Natural killer cell (primary cell): ENCODE measurements around the gene SH3PXD2B. TPM values are rescaled to one million over a fixed set of nuclear protein-coding genes. Genes with fewer than 3 reads are reported as not detected.

ENCODE experiments used
- ATAC-seq, 3 donors: fragments of 150-1000 bp in 2 of 3; fragments of 200-7000 bp in 1 of 3; cut with Tn5 transposase; 1 replicate in 1 of 3; 2 replicates in 2 of 3; pipeline ENCODE4 v1.10.0; 2021; ENCODE audit warnings: mild to moderate bottlenecking in 2 of 3, moderate library complexity in 2 of 3
- DNase-seq, 2 donors: peaks; one replicate each; pipeline versions ENCODE4 v3.0.0 to v3.0.0-alpha.2; 2013 to 2021; ENCODE audit warnings: mixed read lengths in 1 of 2
- H3K27ac ChIP-seq: one replicate; pipeline ENCODE4 v1.5.1; 2013; ENCODE audit warnings: mild to moderate bottlenecking, low read length
- H3K27me3 ChIP-seq: one replicate; pipeline ENCODE4 v1.6.1; 2013; ENCODE audit warnings: low read length; ENCODE audit not compliant: control insufficient read depth, insufficient read depth
- H3K36me3 ChIP-seq: one replicate; pipeline ENCODE4 v1.6.1; 2013; ENCODE audit warnings: low read length; ENCODE audit not compliant: control insufficient read depth, insufficient read depth
- H3K4me1 ChIP-seq: one replicate; pipeline ENCODE4 v1.6.1; 2013; ENCODE audit warnings: low read length; ENCODE audit not compliant: control insufficient read depth, insufficient read depth
- H3K4me3 ChIP-seq: one replicate; pipeline ENCODE4 v1.5.1; 2013; ENCODE audit warnings: low read length
- H3K9me3 ChIP-seq: one replicate; pipeline ENCODE4 v1.6.1; 2013; ENCODE audit warnings: low read length; ENCODE audit not compliant: control insufficient read depth, insufficient read depth
- H3K27ac Mint-ChIP-seq, 2 donors: one replicate each; pipeline ENCODE4 v1.8.0; 2022; ENCODE audit warnings: mild to moderate bottlenecking in 2 of 2, mixed read lengths in 2 of 2, moderate library complexity in 1 of 2
- H3K27me3 Mint-ChIP-seq, 2 donors: one replicate each; pipeline ENCODE4 v1.8.0; 2022; ENCODE audit warnings: low read depth in 2 of 2, mixed read lengths in 2 of 2
- H3K36me3 Mint-ChIP-seq: one replicate; pipeline ENCODE4 v1.8.0; 2022; ENCODE audit warnings: mixed read lengths
- H3K4me1 Mint-ChIP-seq, 2 donors: one replicate each; pipeline ENCODE4 v1.8.0; 2022; ENCODE audit warnings: mixed read lengths in 2 of 2
- H3K4me3 Mint-ChIP-seq: one replicate; pipeline ENCODE4 v1.8.0; 2022; ENCODE audit warnings: mild to moderate bottlenecking, moderate library complexity, mixed read lengths
- H3K9me3 Mint-ChIP-seq, 2 donors: one replicate each; pipeline ENCODE4 v1.8.0; 2022; ENCODE audit warnings: mixed read lengths in 2 of 2
- CTCF ChIP-seq: fragments of 200-600 bp; IDR thresholded peaks from one replicate; pipeline ENCODE4 v1.8.0; 2022; ENCODE audit warnings: antibody characterized with exemption
- WGBS: methylation state at CpG from one replicate; pipeline ENCODE4 v1.1.7; 2013; ENCODE audit warnings: missing lambda C conversion rate; ENCODE audit not compliant: insufficient coverage; 5-methylcytosine and 5-hydroxymethylcytosine counted together
- intact Hi-C: fragments of 100-400 bp; cut with micrococcal nuclease; formaldehyde crosslinking; loops from one replicate; pipeline ENCODE4 v1.14.2; 2022
- total RNA-seq, 4 donors: library from RNA; stranded (reverse); fragments of 120-200 nt in 1 of 4; gene quantifications; one replicate each; pipeline versions ENCODE4 v1.2.3 to v1.2.4, GENCODE V29; 2013 to 2022

The SH3PXD2B gene
- total RNA-seq, 3 donors from 2014 or later (not counting 1 experiment from before 2014, with no cell fraction given) = 0.25 to 0.35 TPM; not detected in 1

- Histone ChIP-seq H3K27me3 (no peaks in the 10 kb centered on the region), H3K4me3 (no peak overlapping the region), H3K27ac (no peak overlapping the region), H3K4me1 (peaks cover 15% of the 10 kb centered on the region), H3K9me3 (no peaks in the 10 kb centered on the region), H3K36me3 (no peaks in the 10 kb centered on the region)
- 82% methylated on average over 3 of the region's 4 CpGs for WGBS
- Mint-ChIP-seq H3K4me1 (no peaks in the 10 kb centered on the region), H3K4me3 (no peak overlapping the region), H3K27ac (no peak overlapping the region), H3K36me3 (no peaks in the 10 kb centered on the region), H3K9me3 (no peaks in the 10 kb centered on the region), H3K27me3 (no peaks in the 10 kb centered on the region)
- intact Hi-C loops = no loop called here
- no peak for ATAC-seq
- no peak for DNase-seq
- TF ChIP-seq CTCF = no peak
Observed at GRCh38 chr5:172413601-172414171, 40.6 kb downstream of the SH3PXD2B start.

- DNase-seq = peak in 1 of 2 donors; percentile 5
- WGBS = 67% methylated on average over 12 of the region's 13 CpGs
- no peak overlapping the region for H3K4me3 Mint-ChIP-seq
- H3K9me3 ChIP-seq = no peaks in the 10 kb centered on the region
- peaks cover 15% of the 10 kb centered on the region for H3K4me1 ChIP-seq
- H3K4me1 Mint-ChIP-seq = no peaks in the 10 kb centered on the region
- H3K4me3 ChIP-seq = no peak overlapping the region
- no peak overlapping the region for H3K27ac Mint-ChIP-seq
- TF ChIP-seq CTCF = no peak
- intact Hi-C loops = no loop called here
- no peak for ATAC-seq
- no peaks in the 10 kb centered on the region for H3K36me3 ChIP-seq
- no peaks in the 10 kb centered on the region for H3K36me3 Mint-ChIP-seq
- no peaks in the 10 kb centered on the region for H3K27me3 ChIP-seq
- no peak overlapping the region for H3K27ac ChIP-seq
- no peaks in the 10 kb centered on the region for H3K9me3 Mint-ChIP-seq
- H3K27me3 Mint-ChIP-seq = no peaks in the 10 kb centered on the region
Observed at GRCh38 chr5:172412724-172413286, 41.5 kb downstream of the SH3PXD2B start.

GRCh38 chr5:172411484-172412072, 42.7 kb downstream of the SH3PXD2B start:
- Mint-ChIP-seq H3K4me1 (no peaks in the 10 kb centered on the region), H3K4me3 (no peak overlapping the region), H3K9me3 (no peaks in the 10 kb centered on the region), H3K27ac (no peak overlapping the region), H3K36me3 (no peaks in the 10 kb centered on the region), H3K27me3 (peaks cover 0 to 5% of the 10 kb centered on the region in 2 donors)
- Histone ChIP-seq H3K4me1 (peaks cover 15% of the 10 kb centered on the region), H3K9me3 (no peaks in the 10 kb centered on the region), H3K27ac (no peak overlapping the region), H3K27me3 (no peaks in the 10 kb centered on the region), H3K36me3 (no peaks in the 10 kb centered on the region), H3K4me3 (no peak overlapping the region)
- intact Hi-C loops = no loop called here
- no peak for ATAC-seq
- WGBS = 88% methylated on average over 3 of the region's 7 CpGs
- DNase-seq = no peak
- TF ChIP-seq CTCF = no peak
